Glutamatergic neuron (in vitro differentiated cells): Measurements from ENCODE around the gene ITPK1. TPM values are rescaled to one million over a fixed set of nuclear protein-coding genes. Genes with fewer than 3 reads are reported as not detected.

Experiments used
- DNase-seq: peaks from one replicate; pipeline ENCODE4 v3.0.0; 2022
- H3K27ac Mint-ChIP-seq: one replicate; pipeline ENCODE4 v1.8.0; 2020; ENCODE audit warnings: mild to moderate bottlenecking, mixed read lengths, inconsistent platforms; ENCODE audit not compliant: unreplicated experiment
- H3K27me3 Mint-ChIP-seq: one replicate; pipeline ENCODE4 v1.8.0; 2020; ENCODE audit warnings: mild to moderate bottlenecking, moderate library complexity, mixed read lengths, inconsistent platforms; ENCODE audit not compliant: unreplicated experiment
- H3K36me3 Mint-ChIP-seq: one replicate; pipeline ENCODE4 v1.8.0; 2020; ENCODE audit warnings: mild to moderate bottlenecking, mixed read lengths, inconsistent platforms; ENCODE audit not compliant: unreplicated experiment
- H3K4me1 Mint-ChIP-seq: one replicate; pipeline ENCODE4 v1.8.0; 2020; ENCODE audit warnings: mild to moderate bottlenecking, low read depth, mixed read lengths, inconsistent platforms; ENCODE audit not compliant: unreplicated experiment
- H3K4me3 Mint-ChIP-seq: one replicate; pipeline ENCODE4 v1.8.0; 2020; ENCODE audit warnings: mild to moderate bottlenecking, mixed read lengths, inconsistent platforms; ENCODE audit not compliant: unreplicated experiment
- H3K9me3 Mint-ChIP-seq: one replicate; pipeline ENCODE4 v1.8.0; 2020; ENCODE audit warnings: mild to moderate bottlenecking, moderate library complexity, mixed read lengths, inconsistent platforms; ENCODE audit not compliant: unreplicated experiment
- CTCF ChIP-seq: fragments of 200-600 bp; sonication (generic); IDR thresholded peaks from one replicate; pipeline ENCODE4 v1.5.0; 2021; ENCODE audit not compliant: partially characterized antibody, unreplicated experiment
- total RNA-seq: library from RNA; stranded (reverse); fragmentation: NEBNext Ultra II Directional; extraction: Animal tissue kit (Norgen Biotek cat#: 25700); gene quantifications from one replicate; pipeline ENCODE4 v1.2.1, GENCODE V29; 2021; ENCODE audit not compliant: unreplicated experiment

Gene ITPK1
- total RNA-seq, 1 donor from 2014 or later, result 132 TPM

- TF ChIP-seq CTCF, result no peak
- no peak for DNase-seq
- H3K9me3 Mint-ChIP-seq, result peaks cover 9% of the 10 kb centered on the region
- H3K4me3 Mint-ChIP-seq, result peak overlapping the region; percentile 49
- H3K36me3 Mint-ChIP-seq, result peaks cover 8% of the 10 kb centered on the region
- peak overlapping the region; percentile 18 for H3K27ac Mint-ChIP-seq
- H3K4me1 Mint-ChIP-seq, result peaks cover 40% of the 10 kb centered on the region
- H3K27me3 Mint-ChIP-seq, result peaks cover 4% of the 10 kb centered on the region
Observed at GRCh38 chr14:93033084-93033982, 82.4 kb downstream of the ITPK1 start.

DNA sequence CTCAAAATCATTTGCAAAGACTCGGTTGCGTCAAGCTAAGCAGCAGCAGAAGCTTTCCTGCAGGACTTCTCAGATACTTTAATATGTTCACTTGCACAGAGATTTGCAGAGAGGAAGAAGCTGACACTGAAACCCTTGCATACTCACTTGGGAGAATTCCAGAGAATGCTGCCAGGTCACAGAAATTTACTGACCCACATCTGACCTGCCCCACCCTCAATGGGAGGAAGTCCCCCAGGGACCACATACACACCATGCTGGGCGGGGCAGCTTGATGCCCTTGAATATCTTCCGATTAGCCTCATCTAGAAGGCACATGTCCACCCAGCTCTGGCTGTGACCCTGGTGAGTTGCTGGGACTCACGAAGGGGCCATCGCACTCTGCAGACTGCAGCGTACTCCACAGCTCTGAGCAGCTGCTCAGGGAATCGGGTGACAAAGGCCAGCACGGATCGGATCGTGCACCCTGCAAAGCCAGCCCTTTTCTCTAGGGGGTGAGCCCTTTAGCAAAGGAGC lies 83.2 kb downstream of the ITPK1 start:
- Mint-ChIP-seq H3K27me3 (peaks cover 4% of the 10 kb centered on the region), H3K27ac (peak overlapping the region; percentile 62), H3K4me1 (peaks cover 39% of the 10 kb centered on the region), H3K36me3 (peaks cover 8% of the 10 kb centered on the region), H3K9me3 (peaks cover 9% of the 10 kb centered on the region), H3K4me3 (no peak overlapping the region)
- no peak for DNase-seq
- no peak for TF ChIP-seq CTCF

GRCh38 chr14:93031505-93032315 lies 84.0 kb downstream of the ITPK1 start:
- Mint-ChIP-seq H3K4me1 (peaks cover 37% of the 10 kb centered on the region), H3K4me3 (no peak overlapping the region), H3K9me3 (peaks cover 11% of the 10 kb centered on the region), H3K36me3 (peaks cover 8% of the 10 kb centered on the region), H3K27me3 (peaks cover 4% of the 10 kb centered on the region), H3K27ac (no peak overlapping the region)
- no peak for DNase-seq
- TF ChIP-seq CTCF, result no peak

- no peak for TF ChIP-seq CTCF
- peaks cover 4% of the 10 kb centered on the region for H3K27me3 Mint-ChIP-seq
- H3K36me3 Mint-ChIP-seq, result peaks cover 8% of the 10 kb centered on the region
- no peak overlapping the region for H3K4me3 Mint-ChIP-seq
- peaks cover 11% of the 10 kb centered on the region for H3K9me3 Mint-ChIP-seq
- H3K4me1 Mint-ChIP-seq, result peaks cover 42% of the 10 kb centered on the region
- peak overlapping the region; percentile 29 for H3K27ac Mint-ChIP-seq
- DNase-seq, result no peak
Observed at GRCh38 chr14:93030761-93031160, 85.0 kb downstream of the ITPK1 start.
